Adrenal gland (tissue), 12 donors: ENCODE results near the gene ELK4. TPM values are rescaled to one million over a fixed set of nuclear protein-coding genes. Genes with fewer than 3 reads are reported as not detected.
A peak's percentile ranks its signal among the peaks of the same experiment; 100 is the strongest.

Source experiments
- DNase-seq, 7 donors: peaks; one replicate each; pipeline ENCODE4 v3.0.0-alpha.2; 2019 to 2020
- H3K27ac ChIP-seq, 5 donors: fragments of 200-600 bp; sonication (generic) in 4 of 5; 1 replicate in 3 of 5; 2 replicates in 2 of 5; pipeline versions ENCODE4 v1.5.1 to v1.8.0; 2016 to 2020; ENCODE audit warnings: mild to moderate bottlenecking in 1 of 5
- H3K27me3 ChIP-seq: fragments of 200-600 bp; 2 replicates; pipeline ENCODE4 v1.8.0; 2021
- H3K36me3 ChIP-seq, 2 donors: fragments of 200-600 bp; replicated peaks in 1 of 2; 1 replicate in 1 of 2; 2 replicates in 1 of 2; pipeline versions ENCODE4 v1.5.1 to v1.8.0; 2018 to 2022
- H3K4me1 ChIP-seq, 2 donors: fragments of 200-600 bp; replicated peaks in 1 of 2; 1 replicate in 1 of 2; 2 replicates in 1 of 2; pipeline versions ENCODE4 v1.5.1 to v1.8.0; 2018 to 2021
- H3K4me3 ChIP-seq, 4 donors: fragments of 200-600 bp; sonication (generic) in 3 of 4; one replicate each; pipeline ENCODE4 v1.5.1; 2016 to 2018
- H3K9me3 ChIP-seq, 3 donors: fragments of 200-600 bp; sonication (generic) in 1 of 3; replicated peaks in 1 of 3; 1 replicate in 2 of 3; 2 replicates in 1 of 3; pipeline versions ENCODE4 v1.5.1 to v1.8.0; 2016 to 2021
- POLR2A ChIP-seq, 2 donors: fragments of 450-650 bp; IDR thresholded peaks; one replicate each; pipeline ENCODE4 v1.6.1; 2017; ENCODE audit warnings: antibody characterized with exemption in 2 of 2, mild to moderate bottlenecking in 2 of 2, moderate library complexity in 1 of 2
- WGBS, 4 donors: extraction: QIAGEN DNeasy Blood & Tissue Kit in 2 of 4; methylation state at CpG; one replicate each; pipeline versions ENCODE4 v1.1.5 to v1.1.7; 2013 to 2017; 5-methylcytosine and 5-hydroxymethylcytosine counted together
- intact Hi-C, 2 donors: fragments of 100-400 bp; cut with DNase I; formaldehyde crosslinking; loops; one replicate each; pipeline versions ENCODE4 v1.14.1 to v1.15.0; 2022 to 2023
- polyA plus RNA-seq, 3 donors: library from polyadenylated mRNA; stranded (reverse); fragments of 200-250 nt in 2 of 3; fragments of 350-450 nt in 1 of 3; fragmentation: Illumina TruSeq in 1 of 3; extraction: RNeasy Lipid Tissue Mini Kit (QIAGEN cat#74804) in 1 of 3; gene quantifications; one replicate each; pipeline ENCODE4 v1.2.3, GENCODE V29; 2013 to 2014
- total RNA-seq, 9 donors: library from RNA; depleted of rRNA in 4 of 9; stranded (reverse); fragments of >200 nt in 4 of 9; fragments of 120-200 nt in 1 of 9; fragmentation: NEBNext Ultra II Directional in 1 of 9; extraction: Animal tissue kit (Norgen Biotek cat#: 25700) in 1 of 9; gene quantifications; one replicate each; pipeline versions ENCODE4 v1.1.0 to v1.2.4, GENCODE V29; 2013 to 2023
- TF ChIP-seq, protein P1 (sequence below), 6 experiments: fragments of 450-650 bp in 4 of 6; fragments of 200-600 bp in 2 of 6; sonication (generic) in 1 of 6; IDR thresholded peaks; 1 replicate in 5 of 6; 2 replicates in 1 of 6; pipeline versions ENCODE4 v1.5.1 to v1.8.0; 2016 to 2021; ENCODE audit warnings: antibody characterized with exemption in 6 of 6, mild to moderate bottlenecking in 2 of 6, moderate library complexity in 1 of 6
- donor health status: healthy with polysubstance abuse.
- donor health status: Bipolar disorder and iron deficiency.
- donor health status: DM: yes; HTN: yes; CAD: no.
- donor health status: DM: no; HTN: no; CAD: no.
- donor health status: DM: no; HTN: no; CAD: no.
- donor health status: DM: yes; HTN: yes; CAD: no.

ELK4 gene
- total and polyA plus RNA-seq, 12 donors = 3.6 to 40.2 (median 14.0) TPM

DNA sequence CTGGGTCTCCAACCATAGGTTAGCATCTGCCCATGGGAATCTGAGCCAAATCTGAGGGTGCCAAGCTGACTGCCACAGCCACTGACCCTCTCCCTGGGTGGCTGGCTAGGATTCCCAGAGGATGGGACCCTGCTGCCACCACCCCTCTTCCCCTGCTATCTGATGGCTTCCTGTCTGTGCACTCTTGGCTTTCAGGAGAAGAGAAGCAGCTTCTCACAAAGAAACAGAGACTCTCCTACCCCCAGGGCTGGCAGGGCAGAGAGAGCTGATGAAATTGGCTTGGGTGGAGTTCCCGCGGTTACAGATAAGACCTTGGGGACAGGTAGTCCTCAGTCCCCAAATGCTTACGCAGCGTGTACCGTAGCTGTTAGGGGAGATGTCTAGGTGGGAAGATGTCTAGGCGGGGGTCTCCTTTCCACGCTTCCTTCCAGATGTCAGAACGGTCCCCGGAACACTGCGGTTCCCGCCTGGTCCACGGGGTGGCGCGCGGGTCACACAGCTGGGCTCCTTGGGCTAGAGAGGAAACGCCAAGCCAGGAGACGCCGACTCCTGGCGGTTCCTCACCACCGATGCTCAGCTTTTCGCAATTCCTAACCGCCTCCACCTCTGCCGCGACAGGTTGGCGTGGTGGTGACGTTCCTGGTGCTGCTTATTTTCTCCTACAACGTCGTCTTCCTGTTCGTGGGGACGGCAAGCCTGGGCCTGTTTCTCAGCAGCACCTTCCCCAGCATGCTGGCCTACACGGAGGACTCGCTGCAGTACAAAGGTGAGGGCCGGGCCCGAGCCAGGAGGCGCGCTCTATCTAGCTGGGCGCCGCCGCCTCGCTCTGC lies 40.1 kb downstream of the ELK4 start:
- no peaks in the 10 kb centered on the region for H3K27me3 ChIP-seq
- no peaks in the 10 kb centered on the region for H3K9me3 ChIP-seq
- peaks cover 0 to 4% of the 10 kb centered on the region in 2 donors for H3K4me1 ChIP-seq
- intact Hi-C loops = loop anchor here in 1 of 2 donors (1.0 to 5.0 kb wide), 3 partner anchors 41 to 66 kb away; partner anchors contain the start of gene ELK4
- no peaks in the 10 kb centered on the region for H3K36me3 ChIP-seq
- TF ChIP-seq POLR2A (IDR thresholded peaks at IDR 0.05) = no peak
- TF ChIP-seq, protein P1, sequence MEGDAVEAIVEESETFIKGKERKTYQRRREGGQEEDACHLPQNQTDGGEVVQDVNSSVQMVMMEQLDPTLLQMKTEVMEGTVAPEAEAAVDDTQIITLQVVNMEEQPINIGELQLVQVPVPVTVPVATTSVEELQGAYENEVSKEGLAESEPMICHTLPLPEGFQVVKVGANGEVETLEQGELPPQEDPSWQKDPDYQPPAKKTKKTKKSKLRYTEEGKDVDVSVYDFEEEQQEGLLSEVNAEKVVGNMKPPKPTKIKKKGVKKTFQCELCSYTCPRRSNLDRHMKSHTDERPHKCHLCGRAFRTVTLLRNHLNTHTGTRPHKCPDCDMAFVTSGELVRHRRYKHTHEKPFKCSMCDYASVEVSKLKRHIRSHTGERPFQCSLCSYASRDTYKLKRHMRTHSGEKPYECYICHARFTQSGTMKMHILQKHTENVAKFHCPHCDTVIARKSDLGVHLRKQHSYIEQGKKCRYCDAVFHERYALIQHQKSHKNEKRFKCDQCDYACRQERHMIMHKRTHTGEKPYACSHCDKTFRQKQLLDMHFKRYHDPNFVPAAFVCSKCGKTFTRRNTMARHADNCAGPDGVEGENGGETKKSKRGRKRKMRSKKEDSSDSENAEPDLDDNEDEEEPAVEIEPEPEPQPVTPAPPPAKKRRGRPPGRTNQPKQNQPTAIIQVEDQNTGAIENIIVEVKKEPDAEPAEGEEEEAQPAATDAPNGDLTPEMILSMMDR (IDR thresholded peaks at IDR 0.05) = peak; percentile 92 to 99 (median 99)
- 1 to 4% (median 2%) methylated on average over 25 to 40 of the region's 40 CpGs for WGBS, 4 donors
- peak overlapping the region in 1 of 4 donors; percentile 50 for H3K4me3 ChIP-seq
- peak; percentile 79 to 94 (median 86) for DNase-seq
- no peak overlapping the region for H3K27ac ChIP-seq

DNA sequence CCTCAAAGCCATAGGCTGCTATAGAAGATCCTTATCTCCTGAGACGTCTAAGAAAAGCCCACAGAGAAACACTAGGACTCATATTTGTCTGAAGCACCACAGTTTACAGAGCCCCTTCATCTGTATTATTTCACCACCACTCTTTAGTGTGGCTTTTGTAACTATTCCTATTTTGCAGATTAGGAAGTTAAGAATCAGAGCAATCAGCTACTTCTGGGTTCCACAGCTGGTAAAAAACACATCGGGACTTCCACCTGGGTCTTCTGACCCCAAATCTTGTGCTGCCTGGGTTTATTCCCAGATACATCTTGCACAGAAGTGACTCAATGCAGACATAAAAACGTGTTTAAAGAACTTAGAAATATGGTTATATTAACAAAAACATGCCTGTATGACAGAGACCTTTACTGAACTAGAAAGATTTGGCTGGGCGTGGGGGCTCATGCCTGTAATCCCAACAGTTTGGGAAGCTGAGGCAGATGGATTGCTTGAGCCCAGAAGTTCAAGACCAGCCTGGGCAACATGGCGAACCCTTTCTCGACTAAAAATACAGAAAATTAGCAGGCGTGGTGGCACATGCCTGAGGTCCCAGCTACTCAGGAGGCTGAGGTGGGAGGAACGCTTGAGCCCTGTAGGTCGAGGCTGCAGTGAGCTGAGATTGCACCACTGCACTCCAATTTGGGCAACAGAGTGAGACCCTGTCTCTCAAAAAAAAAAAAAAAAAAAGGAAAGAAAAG lies 40.9 kb downstream of the ELK4 start:
- no peak overlapping the region for H3K27ac ChIP-seq

DNA sequence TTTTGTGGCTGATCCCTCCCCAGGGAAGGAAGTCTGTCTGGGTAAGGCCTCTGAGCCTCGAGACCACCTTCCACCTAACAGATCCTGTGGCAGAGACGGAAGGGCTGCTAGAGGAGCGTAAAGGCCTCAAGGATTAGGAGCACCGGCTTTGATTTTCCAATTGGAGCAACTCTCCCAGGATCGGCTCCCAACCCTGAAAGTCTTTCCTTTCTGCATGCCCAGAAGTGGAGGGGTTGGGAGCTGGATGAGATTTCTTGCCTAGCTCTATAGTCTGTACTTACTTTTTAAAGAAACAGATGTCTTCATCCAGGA lies 41.4 kb downstream of the ELK4 start:
- Histone ChIP-seq H3K9me3 (no peaks in the 10 kb centered on the region), H3K36me3 (no peaks in the 10 kb centered on the region), H3K4me1 (peaks cover 0 to 4% of the 10 kb centered on the region in 2 donors), H3K27ac (no peak overlapping the region), H3K4me3 (no peak overlapping the region), H3K27me3 (no peaks in the 10 kb centered on the region)
- DNase-seq = peak in 2 of 7 donors; percentile 2 to 13
- WGBS, 4 donors = 66 to 89% (median 74%) methylated on average over 5 of the region's 5 CpGs
- intact Hi-C loops = loop anchor here in 1 of 2 donors (5.0 kb wide), 2 partner anchors 42 to 63 kb away; partner anchors contain the start of gene ELK4
- no peak for TF ChIP-seq POLR2A (IDR thresholded peaks at IDR 0.05)
- TF ChIP-seq, protein P1 (IDR thresholded peaks at IDR 0.05) = no peak

More for the DNA sequence above, 40.9 kb downstream of the ELK4 start:
- Histone ChIP-seq H3K4me3 (no peak overlapping the region), H3K4me1 (peaks cover 0 to 4% of the 10 kb centered on the region in 2 donors), H3K36me3 (no peaks in the 10 kb centered on the region), H3K27me3 (no peaks in the 10 kb centered on the region), H3K9me3 (no peaks in the 10 kb centered on the region)
- intact Hi-C loops = loop anchor here in 1 of 2 donors (1.0 to 5.0 kb wide), 3 partner anchors 41 to 66 kb away; partner anchors contain the start of gene ELK4
- TF ChIP-seq POLR2A (IDR thresholded peaks at IDR 0.05) = no peak
- TF ChIP-seq, protein P1 (IDR thresholded peaks at IDR 0.05) = no peak
- DNase-seq = peak in 2 of 7 donors; percentile 9 to 21
- 60 to 67% (median 64%) methylated on average over 9 of the region's 9 CpGs for WGBS, 4 donors
